GM21423 (cell line): ENCODE data around the gene CDC42BPA.
"Not testable (repeated sequence)": the region's sequence is repeated elsewhere in the genome, so short reads cannot be mapped to it uniquely, and the experiment has no call there.

Experiments used
- ATAC-seq: cut with Tn5 transposase; IDR thresholded peaks from one replicate; pipeline ENCODE4 v1.9.1; 2021; ENCODE audit warnings: mild to moderate bottlenecking, moderate library complexity; ENCODE audit not compliant: unreplicated experiment

The CDC42BPA gene

DNA sequence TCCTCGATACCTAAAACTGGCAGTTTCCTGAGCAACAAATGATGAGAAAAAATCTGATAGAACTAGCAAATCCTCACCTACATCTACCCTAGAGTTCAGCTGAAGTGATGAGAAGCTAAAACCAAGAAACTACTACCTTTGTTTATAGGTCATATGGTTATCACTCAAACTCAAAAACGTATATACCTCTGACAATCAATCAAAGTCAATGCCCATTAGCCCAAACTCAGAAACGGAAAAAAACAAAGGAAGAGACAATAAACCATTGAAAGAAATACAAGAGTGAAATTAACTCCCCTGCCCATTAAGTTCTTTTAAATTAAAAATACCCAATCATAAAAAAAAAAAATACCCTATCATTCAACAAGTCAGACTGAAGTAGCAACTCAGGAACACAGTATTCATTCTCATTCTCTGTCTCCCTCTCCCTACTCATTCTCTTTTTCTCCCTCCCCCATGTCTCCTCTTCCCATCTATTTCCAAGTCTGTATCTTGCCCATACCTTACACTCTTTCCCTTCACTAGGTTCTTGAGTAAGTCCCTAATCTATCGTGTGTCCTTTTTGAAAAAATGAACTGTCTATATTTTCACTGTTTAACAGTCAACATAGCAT lies 6.8 kb downstream of the CDC42BPA start:
- no peak for ATAC-seq

DNA sequence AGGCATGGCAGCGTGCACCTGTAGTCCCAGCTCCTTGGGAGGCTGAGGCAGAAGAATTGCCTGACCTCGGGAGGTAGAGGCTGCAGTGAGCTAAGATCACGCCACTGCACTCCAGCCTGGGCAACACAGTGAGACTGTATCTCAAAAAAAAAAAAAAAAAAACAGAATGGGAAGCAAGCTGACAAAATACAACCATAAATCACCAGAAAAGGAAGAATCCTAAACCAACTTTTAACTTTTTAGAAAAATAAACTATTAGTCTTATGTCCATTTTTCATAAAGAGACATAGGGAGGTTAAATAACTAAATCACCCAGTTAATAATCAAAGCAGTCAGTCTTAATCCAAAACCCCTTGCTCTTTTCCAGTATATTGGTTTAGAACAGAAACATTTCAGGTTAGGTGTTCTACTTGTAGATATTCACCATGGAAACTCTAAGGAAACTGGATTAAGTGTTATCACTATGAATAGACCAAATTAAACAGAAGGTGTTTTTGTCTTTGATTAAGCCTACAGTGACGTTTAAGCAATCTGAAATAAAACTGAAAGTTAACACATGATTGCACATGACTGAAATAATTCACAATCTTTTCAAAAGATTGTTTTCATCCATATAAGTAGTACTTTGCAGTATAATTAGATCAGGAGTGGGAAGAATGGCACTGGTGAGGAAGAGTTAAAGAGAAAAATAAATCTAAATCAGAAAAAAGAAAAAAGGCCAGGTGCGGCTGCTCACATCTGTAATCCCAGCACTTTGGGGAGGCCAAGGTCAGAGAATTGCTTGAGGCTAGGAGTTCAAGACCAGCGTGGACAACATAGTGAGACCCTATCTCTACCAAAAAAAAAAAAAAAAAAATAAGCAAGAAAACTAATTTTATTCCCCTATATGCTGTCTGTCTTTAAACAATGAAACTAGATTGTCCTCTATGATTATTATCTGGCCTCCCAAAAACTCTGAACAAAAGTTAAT lies 9.6 kb downstream of the CDC42BPA start:
- no peak for ATAC-seq

DNA sequence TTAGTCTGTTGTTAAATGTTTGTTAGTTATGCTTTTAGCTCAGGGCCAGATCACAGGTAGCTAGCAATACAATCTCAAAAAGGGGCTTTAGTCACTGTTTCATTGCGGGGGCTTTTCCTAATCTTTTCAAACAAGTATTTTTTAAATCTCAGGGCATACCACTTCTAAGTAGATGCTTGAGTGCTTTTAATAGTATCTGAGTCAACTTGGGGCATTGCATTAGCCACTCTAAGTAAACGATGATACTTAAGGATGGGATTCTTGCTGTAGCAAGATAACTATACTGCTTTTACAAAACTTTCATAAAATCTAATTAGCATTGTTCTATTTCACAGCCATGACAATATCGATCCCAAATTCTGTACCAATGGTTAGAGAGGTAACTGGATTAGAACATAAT lies 11.6 kb downstream of the CDC42BPA start:
- no peak for ATAC-seq

DNA sequence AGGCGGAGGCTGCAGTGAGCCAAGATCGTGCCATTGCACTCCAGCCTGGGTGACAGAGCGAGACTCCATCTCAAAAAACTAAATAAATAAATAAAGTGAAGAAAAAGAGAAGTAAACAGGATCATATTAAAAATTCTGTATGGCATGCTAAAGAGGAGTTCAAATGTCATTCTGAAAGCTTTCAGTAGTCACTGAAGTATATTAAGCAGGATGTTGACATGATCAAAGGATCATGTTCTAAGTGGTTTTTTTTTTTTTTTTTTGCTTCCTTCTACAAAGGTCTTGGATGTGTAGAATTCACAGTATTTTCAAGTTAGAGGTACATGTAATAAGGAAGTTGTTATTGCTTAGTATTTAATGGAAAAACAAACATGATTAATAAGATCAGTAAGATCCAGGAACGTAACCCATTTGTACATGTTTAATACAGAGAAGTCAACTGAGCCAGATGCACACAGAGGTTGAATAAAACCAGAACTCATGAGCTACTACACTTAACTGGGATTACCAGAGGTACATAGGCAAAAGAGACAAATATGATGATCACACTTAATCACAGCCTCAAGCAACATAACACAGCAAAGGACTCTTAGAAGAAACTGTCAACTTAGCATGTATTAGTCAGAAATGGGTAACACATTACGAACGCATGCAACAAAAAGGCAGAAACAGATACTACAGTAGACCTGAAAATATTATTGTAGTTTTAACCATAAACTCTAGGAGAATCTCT lies 12.2 kb downstream of the CDC42BPA start:
- ATAC-seq, result no peak

DNA sequence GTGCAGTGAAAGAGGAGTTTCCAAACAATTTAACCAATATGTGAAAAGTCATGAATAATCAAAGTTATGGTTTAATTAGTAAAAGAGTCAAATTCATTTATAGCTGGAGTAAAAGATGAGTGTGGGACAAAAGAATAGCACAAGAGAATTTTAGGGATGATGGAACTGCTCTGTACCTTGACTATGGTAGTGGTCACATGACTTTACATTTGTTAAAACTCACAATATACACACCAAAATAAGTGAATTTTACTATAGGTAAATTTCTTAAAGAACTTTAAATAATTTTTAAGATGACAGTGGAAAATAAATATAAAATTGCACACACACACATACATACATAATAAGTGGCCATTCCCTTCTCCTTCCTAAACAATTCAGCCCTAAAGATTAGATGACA lies 13.6 kb downstream of the CDC42BPA start:
- ATAC-seq, result no peak

DNA sequence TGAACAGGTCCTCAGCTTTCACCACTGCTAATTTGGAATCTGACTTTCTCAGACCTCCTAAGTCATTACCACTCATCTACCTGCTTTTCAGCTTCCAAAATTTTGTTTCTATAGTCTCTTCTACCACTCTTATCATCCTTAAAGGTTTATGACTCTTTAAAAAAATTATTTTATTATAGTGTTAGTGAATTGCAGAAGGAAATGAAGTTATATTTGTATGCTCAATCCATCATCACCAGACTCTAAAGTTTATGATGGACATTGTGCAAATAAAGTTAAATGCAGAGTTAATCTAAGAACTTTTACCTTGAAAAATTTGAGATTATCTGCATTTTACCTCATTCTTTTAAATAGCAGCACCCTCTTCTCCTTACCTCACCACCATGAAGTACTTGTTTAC lies 14.6 kb downstream of the CDC42BPA start:
- no peak for ATAC-seq

DNA sequence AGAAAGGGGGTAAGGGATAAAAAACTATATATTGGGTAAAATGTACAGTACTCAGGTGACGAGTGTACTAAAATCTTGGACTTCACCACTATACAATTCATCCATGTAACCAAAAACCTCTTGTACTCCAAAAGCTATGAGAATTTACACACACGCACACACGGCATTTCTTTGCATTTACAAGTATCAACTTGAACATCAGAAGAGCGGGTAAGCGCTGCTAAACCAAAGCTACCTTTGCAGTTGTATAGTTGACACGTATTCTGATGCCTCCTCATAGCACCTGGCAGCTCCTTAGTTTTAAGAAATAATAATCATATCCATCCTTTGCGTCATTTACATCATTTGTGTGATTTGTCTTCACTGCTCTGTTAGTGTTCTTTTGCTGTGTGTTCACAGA lies 17.6 kb downstream of the CDC42BPA start:
- ATAC-seq, result no peak

DNA sequence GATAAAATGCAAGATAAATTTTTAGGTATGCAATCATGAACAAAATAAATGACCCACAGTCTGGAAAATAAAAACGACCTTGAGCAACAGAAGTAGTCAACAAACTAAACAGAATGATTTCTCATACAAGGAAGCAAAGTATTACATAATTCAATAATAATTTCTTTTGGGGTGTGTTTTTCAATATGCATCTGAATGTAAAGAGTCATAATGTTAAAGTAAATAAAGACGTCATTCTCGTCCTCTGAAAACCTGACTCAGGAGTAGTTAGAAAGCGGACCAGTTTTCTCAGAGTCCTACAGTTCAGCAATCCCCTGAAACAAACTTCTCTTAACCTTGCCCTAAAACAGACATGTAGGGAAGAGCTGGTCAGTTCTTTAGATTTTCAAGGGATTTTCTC lies 18.6 kb downstream of the CDC42BPA start:
- ATAC-seq, result no peak

DNA sequence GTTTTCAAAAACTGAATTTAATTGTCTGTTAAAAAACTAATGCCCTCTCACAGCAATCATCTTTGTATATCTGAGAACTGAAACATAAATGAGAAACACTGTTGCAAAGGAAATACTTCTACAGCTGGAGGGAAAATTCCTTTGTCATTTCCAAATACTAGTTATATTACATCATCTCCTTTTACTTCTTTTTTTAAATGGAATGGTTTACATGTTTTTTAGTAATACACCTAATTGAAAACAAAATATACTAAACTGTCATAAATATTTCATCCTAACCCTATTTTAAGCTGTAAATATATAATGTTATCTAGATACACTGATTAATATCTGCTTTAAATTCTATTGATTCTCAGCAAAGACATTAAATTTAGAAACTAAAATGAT lies 19.1 kb downstream of the CDC42BPA start:
- no peak for ATAC-seq

DNA sequence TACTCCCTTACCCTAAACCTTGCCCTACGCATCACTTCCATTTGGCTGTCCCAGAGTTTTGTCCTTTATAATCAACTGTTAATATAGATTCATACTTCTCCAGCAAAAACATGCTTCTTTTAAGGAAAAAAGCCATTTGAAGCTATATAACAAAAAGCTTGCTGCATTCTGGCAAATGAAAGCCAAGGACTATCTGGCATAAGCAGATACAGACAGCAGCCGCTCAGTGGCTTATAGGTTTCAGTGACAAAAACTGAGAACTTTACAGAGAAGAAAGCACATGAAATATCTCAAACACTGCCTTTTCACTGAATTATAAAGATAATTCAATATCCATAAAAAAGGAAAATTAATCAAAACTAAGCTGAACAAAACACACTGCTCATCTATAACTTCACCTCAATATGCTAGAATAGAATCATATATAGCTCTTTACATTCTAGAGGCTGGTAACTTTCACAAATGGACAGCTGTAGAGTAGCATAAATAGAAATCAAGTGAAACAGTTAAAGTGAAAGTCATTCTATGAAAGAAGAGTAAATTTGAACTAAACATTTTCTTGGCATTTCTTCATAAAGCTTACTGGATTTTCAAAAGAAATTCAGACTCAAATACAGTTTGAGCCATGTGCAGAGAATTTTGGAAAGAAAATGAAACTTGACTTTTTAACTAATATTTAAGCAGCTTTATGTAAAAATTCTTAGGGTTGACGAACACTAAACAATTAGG lies 19.6 kb downstream of the CDC42BPA start:
- ATAC-seq, result no peak

DNA sequence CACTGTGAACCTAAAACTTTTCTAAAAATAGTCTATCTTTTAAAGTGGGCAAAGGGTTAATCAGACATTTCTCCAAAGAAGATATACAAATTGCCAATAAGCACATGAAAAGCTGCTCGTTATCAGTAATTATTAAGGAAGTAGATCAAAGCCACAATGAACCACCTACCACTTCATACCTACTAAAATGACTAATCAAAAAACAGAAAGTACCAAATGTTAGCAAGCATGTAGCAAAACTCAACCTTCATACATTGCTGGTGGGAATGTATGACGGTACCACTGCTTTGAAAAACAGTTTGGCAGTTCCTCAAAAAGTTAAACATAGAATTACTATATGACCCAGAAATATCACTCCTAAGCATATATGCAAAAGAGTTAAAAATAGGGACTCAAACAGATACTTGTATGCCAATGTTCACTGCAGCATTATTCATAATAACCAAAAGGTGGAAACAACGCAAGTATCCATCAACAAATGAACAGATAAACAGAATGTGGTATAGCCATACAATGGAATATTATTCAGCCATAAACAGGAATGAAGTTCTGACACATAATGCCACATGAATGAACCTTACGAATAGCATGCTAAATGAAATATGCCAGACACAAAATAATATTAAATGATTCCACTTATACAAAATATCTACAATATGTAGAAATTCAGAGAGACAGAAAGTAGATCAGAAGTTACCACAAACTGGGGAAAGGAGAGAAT lies 21.1 kb downstream of the CDC42BPA start:
- ATAC-seq, result no peak

DNA sequence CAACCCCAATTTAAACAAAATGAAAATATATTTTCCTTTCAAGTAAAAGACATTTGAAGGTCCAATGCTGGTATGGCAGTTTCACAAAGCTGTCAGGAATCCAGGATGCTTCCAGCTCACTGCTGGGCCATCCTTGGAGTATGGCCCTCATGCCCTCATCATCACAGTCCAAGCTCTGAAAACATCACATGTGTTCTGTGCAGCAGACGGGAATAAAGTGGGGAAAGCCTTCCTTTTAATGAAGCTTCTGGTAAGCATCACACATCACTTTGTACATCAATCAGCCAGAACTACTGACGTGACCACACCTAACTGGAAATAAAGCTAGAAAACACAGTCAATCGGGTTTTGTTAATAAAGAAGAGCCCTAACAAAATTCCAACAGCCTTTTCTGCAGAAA lies 22.7 kb downstream of the CDC42BPA start:
- no peak for ATAC-seq

DNA sequence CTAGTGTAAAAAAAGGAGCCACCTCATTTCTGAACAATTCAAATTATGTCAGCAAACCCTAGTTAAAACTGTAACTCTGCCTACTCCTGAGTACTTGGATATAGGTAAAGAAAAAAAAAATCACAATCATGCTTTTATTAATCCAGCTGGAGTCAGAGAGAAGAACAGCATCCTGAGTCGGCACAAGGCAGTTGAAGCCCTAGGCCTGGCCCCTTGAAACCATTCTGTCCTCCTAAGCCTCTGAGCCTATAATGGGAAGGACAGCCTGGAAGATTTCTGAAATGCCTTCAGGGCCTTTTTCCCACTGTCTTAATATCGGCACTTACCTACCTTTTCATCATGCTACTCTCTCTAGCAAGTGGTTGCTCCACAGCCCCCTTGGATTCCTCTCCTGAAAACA lies 32.5 kb downstream of the CDC42BPA start:
- ATAC-seq, result no peak

DNA sequence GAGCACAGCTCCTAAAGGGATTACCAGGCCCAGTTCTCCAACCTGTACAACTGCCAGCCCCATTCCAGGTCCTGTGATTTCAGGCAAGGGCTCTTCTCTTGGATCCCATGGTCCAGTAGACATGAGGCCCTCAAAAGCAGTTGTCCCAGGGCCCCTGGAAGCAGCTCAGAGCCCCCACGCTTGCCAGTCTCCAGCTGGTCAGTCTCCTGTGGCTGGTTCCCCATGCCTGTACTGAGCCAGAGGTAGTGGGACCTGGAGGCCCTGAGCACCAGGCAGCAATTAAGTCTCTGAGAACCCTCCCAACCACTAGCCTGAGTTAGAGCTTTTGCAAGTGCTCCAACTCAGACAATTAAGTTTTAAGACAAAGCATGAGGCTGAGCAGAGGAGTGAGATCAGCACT lies 36.9 kb downstream of the CDC42BPA start:
- ATAC-seq, result no peak

DNA sequence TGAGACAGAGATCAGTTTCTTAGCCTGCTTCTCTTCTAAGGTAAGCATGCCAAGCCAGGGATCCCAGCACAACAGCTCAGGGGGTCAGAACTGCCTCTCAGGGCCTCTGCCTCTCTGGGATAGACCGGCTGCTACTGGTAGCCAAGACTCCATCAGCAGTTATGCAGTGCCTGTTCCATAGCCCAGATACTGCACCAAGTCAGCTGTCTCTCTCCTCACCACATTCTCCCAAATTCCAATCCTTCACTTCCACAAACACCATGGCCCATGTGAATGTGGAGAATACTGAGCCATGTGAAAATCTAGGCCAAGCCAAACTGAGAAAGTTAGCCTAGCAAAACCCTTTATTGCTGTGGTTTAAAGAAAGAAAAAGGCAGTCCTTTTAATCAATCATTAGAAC lies 37.5 kb downstream of the CDC42BPA start:
- no peak for ATAC-seq

DNA sequence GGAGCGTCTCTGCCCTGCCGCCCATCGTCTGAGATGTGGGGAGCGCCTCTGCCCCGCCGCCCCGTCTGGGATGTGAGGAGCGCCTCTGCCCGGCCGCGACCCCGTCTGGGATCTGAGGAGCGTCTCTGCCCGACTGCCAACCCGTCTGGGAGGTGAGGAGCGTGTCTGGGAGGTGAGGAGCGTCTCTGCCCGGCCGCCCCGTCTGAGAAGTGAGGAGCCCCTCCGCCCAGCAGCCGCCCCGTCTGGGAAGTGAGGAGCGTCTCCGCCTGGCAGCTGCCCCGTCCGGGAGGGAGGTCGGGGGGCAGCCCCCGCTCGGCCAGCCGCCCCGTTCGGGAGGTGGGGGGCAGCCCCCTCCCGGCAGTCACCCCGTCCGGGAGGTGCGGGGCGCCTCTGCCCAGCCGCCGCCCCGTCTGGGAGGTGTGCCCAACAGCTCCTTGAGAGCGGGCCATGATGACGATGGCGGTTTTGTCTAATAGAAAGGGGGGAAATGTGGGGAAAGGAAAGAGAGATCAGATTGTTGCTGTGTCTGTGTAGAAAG lies 42.1 kb downstream of the CDC42BPA start:
- not testable (repeated sequence) for ATAC-seq

DNA sequence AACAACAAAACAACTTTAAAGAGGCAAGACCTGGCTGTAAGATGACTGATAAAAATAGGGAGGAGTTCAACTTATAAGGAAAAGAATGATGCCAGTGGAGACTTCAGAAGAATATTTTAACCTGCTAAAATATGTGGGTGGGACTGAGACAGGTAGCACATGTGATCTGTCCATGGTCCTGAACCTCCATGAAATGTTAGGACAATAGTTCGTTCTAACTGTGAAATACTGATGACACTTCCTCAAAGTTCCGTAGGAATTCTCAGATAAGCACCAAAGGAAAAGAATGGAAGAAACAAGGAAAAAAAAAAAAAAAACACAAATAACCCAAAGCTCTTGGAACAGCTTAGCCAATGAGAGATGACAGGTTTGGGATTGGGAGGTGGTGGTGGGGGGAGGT lies 44.7 kb downstream of the CDC42BPA start:
- ATAC-seq, result no peak

DNA sequence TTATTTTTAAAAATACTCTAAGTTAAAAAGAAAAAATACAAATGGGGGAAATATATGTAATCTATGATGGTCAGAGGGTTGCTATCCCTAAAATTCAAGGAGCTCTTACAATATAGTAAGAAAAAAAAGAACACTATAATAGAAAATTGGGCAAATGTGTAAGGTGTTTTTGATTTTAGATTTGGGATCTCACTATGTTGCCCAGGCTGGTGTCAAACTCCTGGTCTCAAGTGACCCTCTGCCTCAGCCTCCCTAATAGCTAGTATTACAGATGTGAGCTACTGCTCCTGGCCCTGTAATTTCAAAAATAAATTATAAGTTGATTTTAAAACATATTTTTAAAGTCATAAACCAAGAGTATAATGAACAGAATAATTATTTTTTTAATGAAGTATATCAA lies 45.9 kb downstream of the CDC42BPA start:
- ATAC-seq, result no peak

DNA sequence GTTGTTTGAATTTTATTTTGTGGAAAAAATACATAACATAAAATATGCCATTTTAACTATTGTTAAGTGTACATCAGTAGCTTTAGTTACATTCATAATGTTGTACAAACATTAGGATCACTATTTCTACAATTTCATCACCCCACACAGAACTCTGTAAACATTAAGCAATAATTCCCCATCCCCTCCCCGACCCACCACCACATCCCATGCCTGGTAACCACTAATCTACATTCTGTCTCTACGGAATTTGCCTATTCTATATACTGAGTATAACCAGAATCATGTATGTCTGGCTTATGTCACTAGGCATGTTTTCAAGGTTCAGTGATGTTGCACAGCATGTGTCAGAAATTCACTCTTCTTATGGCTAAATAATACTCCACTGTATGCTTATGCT lies 47.7 kb downstream of the CDC42BPA start:
- ATAC-seq, result no peak

DNA sequence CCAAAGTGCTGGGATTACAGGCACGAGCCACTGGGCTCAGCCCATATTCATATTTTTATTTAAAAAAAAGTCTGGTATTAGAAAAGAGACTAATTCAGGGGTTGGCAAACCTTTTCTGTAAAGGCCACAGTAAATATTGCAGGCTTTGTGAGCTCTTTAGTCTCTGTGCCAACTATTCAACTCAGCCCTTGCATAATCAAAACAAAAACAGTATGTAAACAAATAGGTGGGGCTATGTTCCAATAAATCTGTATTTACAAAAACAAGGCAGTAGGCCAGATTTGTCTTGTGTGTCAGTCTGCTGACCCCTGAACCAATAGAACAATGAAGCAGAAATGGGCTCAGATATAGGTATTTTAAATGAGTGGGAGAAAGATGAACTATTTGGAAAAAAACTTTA lies 49.3 kb downstream of the CDC42BPA start:
- no peak for ATAC-seq
